ENCODE data around the gene NBL1. TPM values are rescaled to one million over a fixed set of nuclear protein-coding genes. Genes with fewer than 3 reads are reported as not detected.

The NBL1 gene
- total RNA-seq, 1 experiment from 2014 or later, result not detected

Other genes starting within 250 kb of the NBL1 start
- gene CAPZB, start 158.8 kb upstream of the NBL1 start, total RNA-seq (2014; rRNA removed; shearing (Covaris generic); ENCODE audit: low replicate concordance), result 55.5 and 72.9 TPM in 2 replicates
- gene HTR6, start 20.6 kb downstream of the NBL1 start, total RNA-seq (2014; rRNA removed; shearing (Covaris generic); ENCODE audit: low replicate concordance), result not detected in 2 replicates
- 9.9 and 20.6 TPM in 2 replicates for gene TMCO4, start 155.6 kb downstream of the NBL1 start, total RNA-seq (2014; rRNA removed; shearing (Covaris generic); ENCODE audit: low replicate concordance)
- not detected in 2 replicates for gene RNF186, start 171.0 kb downstream of the NBL1 start, total RNA-seq (2014; rRNA removed; shearing (Covaris generic); ENCODE audit: low replicate concordance)
- gene OTUD3, start 238.1 kb downstream of the NBL1 start, total RNA-seq (2014; rRNA removed; shearing (Covaris generic); ENCODE audit: low replicate concordance), result 7.0 and 9.1 TPM in 2 replicates